WTC11 (cell line): Measurements from ENCODE around the gene CFDP1.

ENCODE experiments used
- CREB1 ChIP-seq: sonication (generic); formaldehyde crosslinking; IDR thresholded peaks from 2 replicates; pipeline ENCODE4 v1.8.0; 2023; ENCODE audit warnings: mild to moderate bottlenecking, missing genetic modification reagents
- SMAD3 ChIP-seq: sonication (generic); formaldehyde crosslinking; IDR thresholded peaks from 2 replicates; pipeline ENCODE4 v1.8.0; 2022; ENCODE audit warnings: missing genetic modification reagents, mild to moderate bottlenecking, borderline replicate concordance
- SMAD4 ChIP-seq: sonication (generic); formaldehyde crosslinking; IDR thresholded peaks from 2 replicates; pipeline ENCODE4 v1.8.0; 2022; ENCODE audit warnings: mild to moderate bottlenecking, missing genetic modification reagents
- ZNF281 ChIP-seq: sonication (generic); formaldehyde crosslinking; IDR thresholded peaks from 2 replicates; pipeline ENCODE4 v1.8.0; 2023; ENCODE audit warnings: mild to moderate bottlenecking, missing genetic modification reagents

- no peak for TF ChIP-seq ZNF281 (CRISPR knock-in tag)
- TF ChIP-seq CREB1 (CRISPR knock-in tag), result no peak
- no peak for TF ChIP-seq SMAD4 (CRISPR knock-in tag)
- TF ChIP-seq SMAD3 (CRISPR knock-in tag), result no peak
Measured at GRCh38 chr16:75305364-75306098, 127.8 kb downstream of the CFDP1 start.
